IPS DF 19.7 (cell line): ENCODE measurements around the gene STX4.

Source experiments
- DNase-seq: peaks from one replicate; pipeline ENCODE4 v3.0.0-alpha.2; 2013; ENCODE audit warnings: low read depth, low spot score

Gene STX4

DNA sequence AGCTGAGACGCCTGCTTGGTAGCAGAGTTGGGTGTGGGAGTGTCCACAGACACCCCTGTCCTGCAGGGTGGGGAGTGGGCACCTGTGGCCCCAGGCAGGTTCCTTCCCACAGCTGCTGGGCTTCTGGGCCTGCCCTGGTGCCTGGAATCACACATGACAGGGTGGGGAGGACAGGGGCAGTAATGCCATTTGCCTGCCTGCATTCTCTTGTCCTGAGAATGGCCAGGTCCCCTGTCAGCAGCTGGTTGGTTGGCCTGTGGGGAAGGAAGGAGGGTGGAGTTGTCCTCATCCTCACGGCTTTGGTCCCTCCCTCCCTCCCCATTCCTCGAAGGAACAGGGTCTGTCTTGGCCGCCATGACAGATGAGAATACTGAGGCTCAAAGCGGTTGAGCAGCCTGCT lies 50.2 kb downstream of the STX4 start:
- no peak for DNase-seq

GRCh38 chr16:31083981-31084380 lies 50.6 kb downstream of the STX4 start:
- DNase-seq = no peak

GRCh38 chr16:31084584-31085302 lies 51.4 kb downstream of the STX4 start:
- DNase-seq = no peak

GRCh38 chr16:31085411-31085810 lies 52.1 kb downstream of the STX4 start:
- no peak for DNase-seq

DNA sequence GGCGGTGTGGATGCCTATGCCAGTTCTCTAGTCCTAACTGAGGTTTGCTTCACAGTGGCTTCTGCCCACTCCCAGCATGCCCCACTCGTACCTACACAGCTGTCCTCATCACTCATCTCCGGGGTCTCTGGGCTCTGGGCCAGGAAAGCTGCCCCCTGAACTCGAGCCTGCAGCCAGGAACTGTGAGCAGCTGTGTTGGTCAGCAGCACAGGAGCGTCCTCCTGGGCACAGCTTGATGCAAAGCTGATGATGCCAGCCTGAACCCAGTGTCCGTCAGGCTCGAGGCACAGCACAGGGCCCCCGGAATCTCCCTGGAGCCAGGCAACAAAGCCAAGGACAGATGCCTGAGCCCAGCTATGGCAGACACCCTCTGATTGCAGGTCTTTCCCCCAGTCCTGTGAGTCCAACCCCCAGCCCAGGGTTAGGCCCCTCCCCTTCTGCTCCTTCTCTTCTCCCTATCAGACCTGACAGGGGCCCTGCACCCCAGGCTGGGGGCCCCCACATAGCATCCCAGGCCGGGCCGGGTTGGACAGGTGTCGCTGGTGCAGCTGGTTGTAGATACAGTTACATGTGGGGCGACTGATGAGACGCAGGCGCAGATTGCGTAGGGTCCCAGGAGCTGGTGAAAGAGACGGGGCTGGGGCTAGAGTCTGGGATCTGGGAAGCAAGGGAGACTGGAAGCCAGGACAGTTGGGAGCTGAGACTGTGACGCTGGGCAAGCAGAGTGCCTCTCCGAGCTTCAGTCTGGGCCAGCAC lies 52.7 kb downstream of the STX4 start:
- no peak for DNase-seq

DNA sequence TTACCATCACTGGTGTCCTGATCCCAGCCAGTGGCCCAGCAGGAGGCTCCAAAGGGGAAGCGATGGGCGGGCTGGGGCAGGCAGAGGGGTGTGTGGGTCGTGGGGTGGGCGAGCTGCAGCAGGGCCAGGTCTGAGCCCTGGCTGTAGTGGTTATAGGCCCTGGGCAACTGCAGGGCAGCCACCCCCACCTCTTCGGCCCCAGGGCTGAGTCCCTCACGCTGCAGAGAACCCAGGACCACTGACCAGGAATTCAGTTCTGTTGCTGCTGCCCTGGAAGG lies 53.2 kb downstream of the STX4 start:
- DNase-seq = no peak

- no peak for DNase-seq
Measured at GRCh38 chr16:31087481-31087880, 54.1 kb downstream of the STX4 start.

DNA sequence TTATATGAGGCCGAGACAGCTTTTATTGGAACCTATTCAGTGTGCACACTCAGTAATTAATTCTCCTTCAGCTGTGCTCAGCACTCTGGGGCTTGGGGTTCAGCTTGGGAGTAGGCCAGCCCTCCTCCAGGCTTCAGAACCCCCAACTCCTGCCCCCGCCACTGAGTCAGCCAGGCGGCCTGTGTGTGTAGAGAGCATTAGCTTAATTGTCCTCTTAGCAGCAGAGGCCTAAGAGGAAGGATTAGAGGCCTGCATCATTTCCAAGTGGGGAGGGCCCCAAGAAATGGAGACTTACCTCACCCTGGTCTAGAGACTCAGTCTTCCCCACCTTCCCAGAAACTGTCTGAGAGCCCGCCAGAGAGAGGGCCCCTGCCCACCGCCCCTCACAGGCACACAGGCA lies 54.6 kb downstream of the STX4 start:
- DNase-seq = no peak

GRCh38 chr16:31088459-31089183 lies 55.3 kb downstream of the STX4 start, which contains the start of gene PRSS53:
Gene PRSS53, minus strand, starts transcription at chr16:31088943. Its CDS starts 134 bp downstream, at chr16:31088809.
- DNase-seq = no peak

DNA sequence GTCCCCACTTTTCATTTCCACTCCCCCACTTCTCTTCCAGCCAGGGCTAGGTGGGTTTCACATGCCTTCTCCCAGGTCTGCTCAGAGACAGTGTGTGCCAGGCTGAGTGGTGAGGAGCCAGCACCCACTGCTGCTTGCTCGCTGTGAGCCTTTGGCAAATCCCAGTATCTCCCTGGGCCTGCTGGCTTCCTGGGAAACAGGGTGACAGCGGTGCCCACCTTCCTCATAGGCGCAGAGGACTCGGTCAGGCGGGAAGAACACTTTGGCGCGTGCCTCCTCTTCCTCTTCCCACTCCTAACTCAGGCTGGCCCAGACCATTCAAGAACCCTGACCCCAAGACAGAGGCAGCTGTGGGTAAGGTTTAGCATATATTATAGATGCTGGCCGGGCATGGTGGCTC lies 55.8 kb downstream of the STX4 start:
- DNase-seq = no peak
